ENCODE data around the gene AGAP9.
"Not testable (repeated sequence)": the region's sequence is repeated elsewhere in the genome, so short reads cannot be mapped to it uniquely, and the experiment has no call there.

The AGAP9 gene

GRCh38 chr10:47456079-47456785, 67.2 kb downstream of the AGAP9 start:
- no peak for DNase-seq

GRCh38 chr10:47455350-47456078, 67.9 kb downstream of the AGAP9 start:
- not testable (repeated sequence) for DNase-seq

- DNase-seq, result no peak
Observed at GRCh38 chr10:47454780-47455058, 68.7 kb downstream of the AGAP9 start.

- DNase-seq, result no peak
Observed at GRCh38 chr10:47454008-47454779, 69.2 kb downstream of the AGAP9 start.

- DNase-seq, result no peak
Observed at GRCh38 chr10:47453141-47454007, 70.1 kb downstream of the AGAP9 start.

GRCh38 chr10:47452495-47453140, 70.8 kb downstream of the AGAP9 start:
- no peak for DNase-seq

- no peak for DNase-seq
Observed at GRCh38 chr10:47451998-47452494, 71.4 kb downstream of the AGAP9 start.
